K562 (cell line): ENCODE data around the gene OBSCN. TPM values are rescaled to one million over a fixed set of nuclear protein-coding genes. Genes with fewer than 3 reads are reported as not detected.

Source experiments
- CXXC5 ChIP-seq: fragments of 250-450 bp; sonication (Bioruptor Pico); IDR thresholded peaks from 2 replicates; pipeline ENCODE4 v1.8.0; 2022; ENCODE audit warnings: inconsistent platforms, mild to moderate bottlenecking, moderate library complexity
- HEY1 ChIP-seq: fragments of 250-450 bp; sonication (Bioruptor Pico); IDR thresholded peaks from 2 replicates; pipeline ENCODE4 v1.5.0; 2020; ENCODE audit warnings: mild to moderate bottlenecking, moderate library complexity, borderline replicate concordance
- LCOR ChIP-seq: sonication (generic); formaldehyde crosslinking; IDR thresholded peaks from 2 replicates; pipeline ENCODE4 v1.8.0; 2022; ENCODE audit warnings: mild to moderate bottlenecking, missing genetic modification reagents
- MEIS2 ChIP-seq: fragments of 450-650 bp; IDR thresholded peaks from 2 replicates; pipeline ENCODE4 v1.6.1; 2014; ENCODE audit warnings: mild to moderate bottlenecking; ENCODE audit not compliant: partially characterized antibody
- NFIC ChIP-seq: fragments of 450-650 bp; IDR thresholded peaks from 2 replicates; pipeline ENCODE4 v1.6.1; 2017; ENCODE audit warnings: mild to moderate bottlenecking, inconsistent platforms
- TAF15 ChIP-seq: fragments of 200-400 bp; formaldehyde crosslinking; IDR thresholded peaks from 2 replicates; pipeline ENCODE4 v1.6.1; 2017; ENCODE audit warnings: mild to moderate bottlenecking, low read depth, low read length, moderate library complexity
- XRCC4 ChIP-seq: IDR thresholded peaks from one replicate; pipeline ENCODE4 v1.6.1; 2011; ENCODE audit not compliant: insufficient read depth, insufficient read length; ENCODE audit errors: extremely low read depth
- ZNF140 ChIP-seq: fragments of 250-450 bp; sonication (Bioruptor Pico); IDR thresholded peaks from 2 replicates; pipeline ENCODE4 v1.8.0; 2021; ENCODE audit warnings: moderate library complexity, mild to moderate bottlenecking, inconsistent platforms
- ZNF445 ChIP-seq: fragments of 250-450 bp; sonication (Bioruptor Pico); IDR thresholded peaks from 2 replicates; pipeline ENCODE4 v1.4.0; 2020; ENCODE audit warnings: low read depth, mild to moderate bottlenecking, moderate library complexity
- polyA plus RNA-seq, 8 experiments: library from polyadenylated mRNA; depleted of rRNA in 4 of 8; stranded (reverse) in 5 of 8; unstranded in 3 of 8; fragments of >200 nt; fragmentation: Nextera tagmentation in 2 of 8; fragmentation: Illumina TruSeq in 1 of 8; extraction: Ambion mirVana in 2 of 8; extraction: Trizol in 1 of 8; gene quantifications; 2 replicates each; pipeline versions ENCODE4 v1.2.1 to v1.2.3, GENCODE V29; 2011 to 2014; ENCODE audit warnings: inconsistent platforms in 1 of 8, missing spikeins in 1 of 8
- total RNA-seq, 7 experiments: library from RNA; depleted of rRNA in 6 of 7; stranded (reverse); fragments of >200 nt in 6 of 7; fragmentation: Illumina TruSeq in 2 of 7; extraction: Trizol in 2 of 7; gene quantifications; 2 replicates each; pipeline versions ENCODE4 v1.2.1 to v1.2.3, GENCODE V29; 2011 to 2021; ENCODE audit warnings: low replicate concordance in 1 of 7
- TF ChIP-seq, protein P1 (sequence below): fragments of 200-800 bp; sonication (Bioruptor generic); IDR thresholded peaks from 2 replicates; pipeline ENCODE4 v1.6.1; 2016; ENCODE audit warnings: missing genetic modification characterization, missing compliant biosample characterization
- TF ChIP-seq, protein P2 (sequence below): sonication (generic); formaldehyde crosslinking; IDR thresholded peaks from 2 replicates; pipeline ENCODE4 v1.8.0; 2022; ENCODE audit warnings: mild to moderate bottlenecking, low read depth, missing genetic modification reagents
- TF ChIP-seq, protein P3 (sequence below): fragments of 450-650 bp; IDR thresholded peaks from 2 replicates; pipeline ENCODE4 v1.6.1; 2017; ENCODE audit warnings: antibody characterized with exemption, mild to moderate bottlenecking
- TF ChIP-seq, protein P4 (sequence below), 2 experiments: fragments of 450-650 bp in 1 of 2; sonication (generic) in 1 of 2; formaldehyde crosslinking in 1 of 2; IDR thresholded peaks in 1 of 2; conservative IDR thresholded peaks in 1 of 2; 2 replicates each; pipeline versions ENCODE4 v1.6.1 to v1.8.1; 2016 to 2023; ENCODE audit warnings: mild to moderate bottlenecking in 2 of 2, moderate library complexity in 2 of 2, inconsistent platforms in 1 of 2, missing genetic modification reagents in 1 of 2

The OBSCN gene
- total and polyA plus RNA-seq, 9 of the 15 experiments (the other 6 are each of a cell fraction or from before 2014, with no cell fraction given): 0.18 to 19.7 (median 3.6) TPM

DNA sequence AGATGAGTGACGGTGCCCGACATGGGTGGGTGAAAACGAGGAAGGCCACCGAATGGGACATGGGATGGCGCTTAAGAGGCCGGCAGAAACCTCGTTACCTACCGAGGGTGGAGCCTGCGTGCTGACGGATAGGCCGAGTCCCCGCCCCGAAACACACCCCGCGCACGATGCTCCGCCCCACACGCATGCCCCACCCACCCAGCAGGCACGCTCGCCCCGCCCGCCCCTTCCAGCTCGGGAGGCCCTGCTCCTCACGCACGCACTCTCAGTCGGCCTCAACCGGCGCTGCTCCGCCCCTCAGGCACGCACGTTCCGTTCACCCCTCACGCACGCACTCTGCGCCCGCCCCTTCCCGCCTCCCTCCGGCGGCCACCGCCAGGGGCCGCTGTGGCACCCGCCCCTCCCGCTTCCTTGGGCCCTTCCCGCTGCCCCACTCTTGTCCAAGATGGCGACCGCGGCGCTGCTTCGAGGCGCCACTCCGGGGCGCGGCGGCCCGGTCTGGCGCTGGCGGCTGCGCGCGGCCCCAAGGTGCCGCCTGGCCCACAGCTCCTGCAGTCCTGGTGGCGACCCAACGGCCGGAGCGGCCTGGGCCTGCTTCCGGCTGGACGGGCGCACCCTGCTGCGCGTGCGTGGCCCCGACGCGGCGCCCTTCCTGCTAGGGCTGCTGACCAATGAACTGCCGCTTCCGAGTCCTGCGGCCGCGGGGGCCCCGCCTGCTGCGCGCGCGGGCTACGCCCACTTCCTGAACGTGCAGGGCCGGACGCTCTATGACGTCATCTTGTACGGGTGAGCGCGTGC is 42.3 kb upstream of the OBSCN start, which contains the start of gene IBA57 (continued):
- TF ChIP-seq, protein P1, sequence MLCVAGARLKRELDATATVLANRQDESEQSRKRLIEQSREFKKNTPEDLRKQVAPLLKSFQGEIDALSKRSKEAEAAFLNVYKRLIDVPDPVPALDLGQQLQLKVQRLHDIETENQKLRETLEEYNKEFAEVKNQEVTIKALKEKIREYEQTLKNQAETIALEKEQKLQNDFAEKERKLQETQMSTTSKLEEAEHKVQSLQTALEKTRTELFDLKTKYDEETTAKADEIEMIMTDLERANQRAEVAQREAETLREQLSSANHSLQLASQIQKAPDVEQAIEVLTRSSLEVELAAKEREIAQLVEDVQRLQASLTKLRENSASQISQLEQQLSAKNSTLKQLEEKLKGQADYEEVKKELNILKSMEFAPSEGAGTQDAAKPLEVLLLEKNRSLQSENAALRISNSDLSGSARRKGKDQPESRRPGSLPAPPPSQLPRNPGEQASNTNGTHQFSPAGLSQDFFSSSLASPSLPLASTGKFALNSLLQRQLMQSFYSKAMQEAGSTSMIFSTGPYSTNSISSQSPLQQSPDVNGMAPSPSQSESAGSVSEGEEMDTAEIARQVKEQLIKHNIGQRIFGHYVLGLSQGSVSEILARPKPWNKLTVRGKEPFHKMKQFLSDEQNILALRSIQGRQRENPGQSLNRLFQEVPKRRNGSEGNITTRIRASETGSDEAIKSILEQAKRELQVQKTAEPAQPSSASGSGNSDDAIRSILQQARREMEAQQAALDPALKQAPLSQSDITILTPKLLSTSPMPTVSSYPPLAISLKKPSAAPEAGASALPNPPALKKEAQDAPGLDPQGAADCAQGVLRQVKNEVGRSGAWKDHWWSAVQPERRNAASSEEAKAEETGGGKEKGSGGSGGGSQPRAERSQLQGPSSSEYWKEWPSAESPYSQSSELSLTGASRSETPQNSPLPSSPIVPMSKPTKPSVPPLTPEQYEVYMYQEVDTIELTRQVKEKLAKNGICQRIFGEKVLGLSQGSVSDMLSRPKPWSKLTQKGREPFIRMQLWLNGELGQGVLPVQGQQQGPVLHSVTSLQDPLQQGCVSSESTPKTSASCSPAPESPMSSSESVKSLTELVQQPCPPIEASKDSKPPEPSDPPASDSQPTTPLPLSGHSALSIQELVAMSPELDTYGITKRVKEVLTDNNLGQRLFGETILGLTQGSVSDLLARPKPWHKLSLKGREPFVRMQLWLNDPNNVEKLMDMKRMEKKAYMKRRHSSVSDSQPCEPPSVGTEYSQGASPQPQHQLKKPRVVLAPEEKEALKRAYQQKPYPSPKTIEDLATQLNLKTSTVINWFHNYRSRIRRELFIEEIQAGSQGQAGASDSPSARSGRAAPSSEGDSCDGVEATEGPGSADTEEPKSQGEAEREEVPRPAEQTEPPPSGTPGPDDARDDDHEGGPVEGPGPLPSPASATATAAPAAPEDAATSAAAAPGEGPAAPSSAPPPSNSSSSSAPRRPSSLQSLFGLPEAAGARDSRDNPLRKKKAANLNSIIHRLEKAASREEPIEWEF: no peak
- TF ChIP-seq CXXC5 (CRISPR knock-in tag) (peak; percentile 99), HEY1 (no peak), NFIC (peak; percentile 26; the same call in 1 of the 2 replicates), MEIS2 (peak; percentile 84), XRCC4 (no peak), ZNF445 (CRISPR knock-in tag) (0 out of 2 replicates have a peak, but pooled peaks have one; percentile 23), LCOR (no peak), ZNF140 (no peak), TAF15 (no peak)
- TF ChIP-seq, protein P2, sequence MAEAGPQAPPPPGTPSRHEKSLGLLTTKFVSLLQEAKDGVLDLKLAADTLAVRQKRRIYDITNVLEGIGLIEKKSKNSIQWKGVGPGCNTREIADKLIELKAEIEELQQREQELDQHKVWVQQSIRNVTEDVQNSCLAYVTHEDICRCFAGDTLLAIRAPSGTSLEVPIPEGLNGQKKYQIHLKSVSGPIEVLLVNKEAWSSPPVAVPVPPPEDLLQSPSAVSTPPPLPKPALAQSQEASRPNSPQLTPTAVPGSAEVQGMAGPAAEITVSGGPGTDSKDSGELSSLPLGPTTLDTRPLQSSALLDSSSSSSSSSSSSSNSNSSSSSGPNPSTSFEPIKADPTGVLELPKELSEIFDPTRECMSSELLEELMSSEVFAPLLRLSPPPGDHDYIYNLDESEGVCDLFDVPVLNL: peak; percentile 67; the same call in 1 of the 2 replicates
- TF ChIP-seq, protein P3, sequence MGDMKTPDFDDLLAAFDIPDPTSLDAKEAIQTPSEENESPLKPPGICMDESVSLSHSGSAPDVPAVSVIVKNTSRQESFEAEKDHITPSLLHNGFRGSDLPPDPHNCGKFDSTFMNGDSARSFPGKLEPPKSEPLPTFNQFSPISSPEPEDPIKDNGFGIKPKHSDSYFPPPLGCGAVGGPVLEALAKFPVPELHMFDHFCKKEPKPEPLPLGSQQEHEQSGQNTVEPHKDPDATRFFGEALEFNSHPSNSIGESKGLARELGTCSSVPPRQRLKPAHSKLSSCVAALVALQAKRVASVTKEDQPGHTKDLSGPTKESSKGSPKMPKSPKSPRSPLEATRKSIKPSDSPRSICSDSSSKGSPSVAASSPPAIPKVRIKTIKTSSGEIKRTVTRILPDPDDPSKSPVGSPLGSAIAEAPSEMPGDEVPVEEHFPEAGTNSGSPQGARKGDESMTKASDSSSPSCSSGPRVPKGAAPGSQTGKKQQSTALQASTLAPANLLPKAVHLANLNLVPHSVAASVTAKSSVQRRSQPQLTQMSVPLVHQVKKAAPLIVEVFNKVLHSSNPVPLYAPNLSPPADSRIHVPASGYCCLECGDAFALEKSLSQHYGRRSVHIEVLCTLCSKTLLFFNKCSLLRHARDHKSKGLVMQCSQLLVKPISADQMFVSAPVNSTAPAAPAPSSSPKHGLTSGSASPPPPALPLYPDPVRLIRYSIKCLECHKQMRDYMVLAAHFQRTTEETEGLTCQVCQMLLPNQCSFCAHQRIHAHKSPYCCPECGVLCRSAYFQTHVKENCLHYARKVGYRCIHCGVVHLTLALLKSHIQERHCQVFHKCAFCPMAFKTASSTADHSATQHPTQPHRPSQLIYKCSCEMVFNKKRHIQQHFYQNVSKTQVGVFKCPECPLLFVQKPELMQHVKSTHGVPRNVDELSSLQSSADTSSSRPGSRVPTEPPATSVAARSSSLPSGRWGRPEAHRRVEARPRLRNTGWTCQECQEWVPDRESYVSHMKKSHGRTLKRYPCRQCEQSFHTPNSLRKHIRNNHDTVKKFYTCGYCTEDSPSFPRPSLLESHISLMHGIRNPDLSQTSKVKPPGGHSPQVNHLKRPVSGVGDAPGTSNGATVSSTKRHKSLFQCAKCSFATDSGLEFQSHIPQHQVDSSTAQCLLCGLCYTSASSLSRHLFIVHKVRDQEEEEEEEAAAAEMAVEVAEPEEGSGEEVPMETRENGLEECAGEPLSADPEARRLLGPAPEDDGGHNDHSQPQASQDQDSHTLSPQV: peak; percentile 87
- TF ChIP-seq, protein P4, sequence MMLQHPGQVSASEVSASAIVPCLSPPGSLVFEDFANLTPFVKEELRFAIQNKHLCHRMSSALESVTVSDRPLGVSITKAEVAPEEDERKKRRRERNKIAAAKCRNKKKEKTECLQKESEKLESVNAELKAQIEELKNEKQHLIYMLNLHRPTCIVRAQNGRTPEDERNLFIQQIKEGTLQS (IDR thresholded peaks at IDR 0.05): peak; percentile 100
- TF ChIP-seq, protein P4 (CRISPR knock-in tag; conservative IDR thresholded peaks at IDR 0.05): peak; percentile 84; the same call in 1 of the 2 replicates
